HS-27A (cell line): ENCODE measurements around the gene CLNK.

Experiments
- DNase-seq: peaks from one replicate; pipeline ENCODE4 v3.0.0-alpha.2; 2012; ENCODE audit warnings: low read depth, missing footprints

The CLNK gene

DNA sequence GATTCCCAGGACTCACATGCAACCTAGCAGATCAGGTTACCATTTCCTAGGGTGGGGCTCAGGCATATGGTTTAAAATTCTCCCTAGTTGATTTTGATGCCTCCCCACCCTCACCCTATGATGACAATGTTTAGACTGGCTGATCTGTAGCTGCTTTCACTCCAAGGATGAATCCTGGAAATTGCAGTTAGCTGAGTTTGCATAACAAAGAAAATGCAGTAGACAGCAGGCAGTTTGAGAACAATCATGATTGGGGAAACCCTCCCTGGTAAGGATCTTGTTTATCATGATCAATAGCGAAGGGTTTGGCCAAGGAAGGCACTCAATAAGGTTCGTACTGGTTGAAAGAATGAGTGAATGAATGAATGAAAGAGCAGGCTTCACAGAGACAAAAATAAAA, 229.4 kb downstream of the CLNK start:
- DNase-seq: no peak

DNA sequence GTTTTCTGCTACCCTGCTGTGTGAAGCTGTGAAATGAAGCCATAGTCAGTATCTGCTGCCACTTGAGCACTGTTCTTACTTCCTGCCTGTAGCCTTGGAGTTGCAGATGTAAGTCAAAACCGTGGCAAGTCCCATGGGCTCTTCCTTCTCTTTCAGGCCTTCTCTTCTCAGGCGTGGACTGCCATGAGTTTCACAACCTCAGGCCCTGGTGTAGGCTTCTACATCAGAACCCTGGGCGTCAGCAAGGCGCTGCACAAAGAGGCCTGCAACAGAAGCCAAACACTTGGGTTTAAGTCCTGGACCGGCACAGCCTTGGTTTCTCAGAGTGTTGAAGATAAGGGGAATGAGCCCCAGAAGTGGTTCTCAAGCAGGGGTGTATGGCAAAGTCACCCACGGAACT, 229.8 kb downstream of the CLNK start:
- DNase-seq: no peak

DNA sequence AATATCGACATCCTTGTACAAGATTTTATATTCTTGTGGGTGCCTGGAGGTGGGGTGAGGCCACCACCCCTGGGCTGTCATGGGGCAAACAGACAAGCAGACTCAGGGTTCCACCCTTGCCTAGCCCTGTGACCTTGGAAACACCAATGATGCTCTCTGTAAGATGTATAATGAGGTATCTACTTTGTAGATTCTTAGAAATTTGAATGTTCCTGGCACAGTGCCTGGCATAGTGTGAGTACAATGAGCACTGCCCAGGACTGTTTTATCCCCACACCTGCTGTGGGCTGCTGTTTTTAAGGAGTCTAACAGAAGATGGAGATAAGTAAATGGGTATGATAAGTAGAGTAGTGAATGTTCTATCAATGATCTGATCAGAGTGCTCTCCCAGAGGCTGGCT, 230.4 kb downstream of the CLNK start:
- DNase-seq: no peak

DNA sequence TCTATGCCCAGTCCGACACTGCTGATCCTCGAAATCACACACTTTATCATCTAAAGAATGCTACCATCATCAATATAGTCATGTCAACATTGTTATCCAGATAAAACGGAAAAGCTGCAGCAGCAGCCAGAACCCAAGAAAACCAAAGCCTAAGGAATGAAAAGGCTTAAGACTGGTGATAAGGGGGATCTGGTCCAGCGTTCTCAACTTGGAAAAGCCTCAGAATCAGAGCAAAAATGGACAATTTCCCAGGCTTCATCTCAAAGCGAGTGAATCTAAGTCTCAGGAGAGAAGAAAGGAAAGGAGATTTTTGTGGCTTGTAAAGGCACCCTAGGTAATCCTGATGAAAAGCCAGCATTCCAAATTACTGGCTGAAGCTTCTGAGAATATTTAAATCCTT, 235.6 kb downstream of the CLNK start:
- no peak for DNase-seq

DNA sequence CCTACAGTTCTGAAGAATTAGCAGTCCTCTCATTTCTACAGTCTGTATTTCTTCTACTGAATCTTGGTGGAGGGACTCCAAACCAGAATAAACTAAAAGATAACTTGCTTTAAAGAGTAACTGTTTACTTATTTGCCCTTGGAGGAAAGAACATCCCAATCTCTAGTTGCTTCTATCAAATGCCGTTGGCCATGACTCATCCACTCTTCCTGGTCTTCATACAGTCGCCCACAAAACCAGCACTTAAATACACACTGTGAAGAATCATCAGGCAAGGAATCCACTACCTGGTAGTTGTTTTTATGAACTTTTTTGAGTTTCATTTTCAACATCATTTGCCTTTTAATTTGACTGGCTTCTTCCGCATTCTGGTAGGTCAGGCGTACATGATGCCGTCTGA, 241.6 kb downstream of the CLNK start:
- no peak for DNase-seq

DNA sequence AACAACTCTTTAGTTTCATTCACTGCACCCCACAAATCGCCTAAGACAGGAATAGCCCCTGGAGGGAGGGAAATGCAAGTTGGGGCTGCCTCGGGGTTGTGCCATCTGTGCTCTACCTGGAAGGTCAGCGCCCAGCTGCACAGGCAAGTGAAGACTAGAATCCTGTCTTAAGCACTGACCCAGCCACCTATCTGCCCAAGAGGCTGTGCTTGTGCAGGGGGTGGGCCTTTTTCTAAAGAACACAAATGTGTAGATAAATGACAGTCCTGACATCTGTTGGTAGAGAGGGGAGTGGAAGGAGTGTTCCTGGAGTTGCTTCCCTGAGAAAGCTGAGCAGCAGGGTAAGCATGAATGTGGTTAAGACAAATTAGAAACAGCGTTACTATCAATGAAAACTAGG, 243.1 kb downstream of the CLNK start:
- DNase-seq: no peak

DNA sequence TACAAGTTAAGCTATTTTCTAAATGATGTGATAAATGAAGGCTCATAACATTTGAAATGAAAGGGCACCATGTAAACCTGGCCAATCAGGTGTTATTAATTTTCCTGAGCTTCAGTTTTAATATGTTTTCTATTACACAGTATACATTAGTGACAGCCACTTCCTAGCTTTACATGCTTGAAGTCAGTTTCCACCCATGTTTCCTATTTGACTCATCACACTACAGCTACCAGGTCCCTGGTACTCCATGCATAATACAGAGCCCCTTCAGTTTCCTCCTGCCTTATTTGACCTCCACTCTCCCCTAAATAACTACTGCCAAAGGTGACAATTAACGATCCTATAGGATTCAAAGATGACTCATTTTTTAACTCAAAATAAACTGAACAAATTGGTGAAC, 245.6 kb downstream of the CLNK start:
- DNase-seq: no peak

DNA sequence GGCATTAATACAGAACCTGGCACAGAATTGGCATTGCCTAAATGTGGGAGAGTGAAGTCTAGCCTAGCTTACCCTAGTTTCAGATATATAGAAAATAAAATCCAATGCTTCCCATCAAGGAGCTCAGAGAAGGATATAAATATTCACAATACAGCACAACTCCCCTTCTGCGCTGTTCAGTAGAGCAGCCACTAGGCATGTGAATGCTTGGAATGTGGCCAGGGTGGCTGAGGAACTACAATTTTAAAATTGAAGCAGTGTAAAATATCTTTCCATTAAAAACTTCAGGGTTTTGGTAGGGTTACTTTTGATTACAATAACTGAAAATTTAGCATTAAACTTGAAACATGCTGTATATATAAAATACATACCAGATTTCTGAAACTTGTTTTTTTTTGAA, 246.8 kb downstream of the CLNK start:
- DNase-seq: no peak
